ENCODE results near the gene TSPAN17. TPM values are rescaled to one million over a fixed set of nuclear protein-coding genes. Genes with fewer than 3 reads are reported as not detected.
A peak's percentile ranks its signal among the peaks of the same experiment; 100 is the strongest.

TSPAN17 gene
- total RNA-seq, 5 donors from 2014 or later (not counting 1 experiment from before 2014, with no cell fraction given) = 20.2 to 39.3 (median 30.0) TPM

DNA sequence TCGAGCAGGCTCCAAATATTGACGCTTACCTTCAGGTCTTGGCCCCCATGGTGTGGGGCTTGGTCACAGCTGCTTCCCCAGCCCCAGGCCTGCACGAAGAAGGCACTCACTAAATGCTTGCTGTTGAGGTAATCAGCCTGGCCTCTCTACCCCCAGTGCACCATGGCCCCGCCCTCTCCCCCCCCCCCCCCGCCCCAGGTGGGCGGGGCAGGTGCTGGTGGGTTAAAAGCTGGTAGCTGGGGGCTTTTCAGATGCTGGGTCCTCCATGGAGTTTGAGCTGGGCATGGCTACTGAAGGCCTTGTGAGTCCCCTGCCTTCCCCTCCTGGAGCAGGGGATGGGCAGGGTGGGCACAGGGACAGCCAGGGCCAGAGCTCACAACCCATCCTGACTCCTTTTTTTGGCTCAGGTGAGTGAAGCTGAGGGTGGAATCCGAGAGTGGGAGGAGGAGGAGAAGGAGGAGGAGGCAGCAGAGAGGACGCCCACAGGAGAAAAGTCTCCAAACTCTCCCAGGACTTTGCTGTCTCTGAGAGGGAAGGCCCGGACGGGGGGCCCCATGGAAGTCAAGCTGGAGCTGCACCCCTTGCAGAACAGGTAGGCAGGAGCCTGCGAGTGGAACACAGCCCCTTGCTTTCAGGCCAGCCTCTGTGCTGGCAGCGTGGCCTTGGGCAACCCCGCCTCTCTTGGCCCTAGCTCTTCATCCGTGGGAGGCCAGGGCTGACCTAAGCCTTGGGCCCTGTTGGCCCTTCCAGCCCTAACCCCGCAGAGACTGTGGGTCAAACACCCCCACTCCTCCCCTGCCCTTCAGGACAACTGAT, 4.4 kb upstream of the TSPAN17 start:
- Mint-ChIP-seq H3K9me3 (no peaks in the 10 kb centered on the region), H3K4me3 (no peak overlapping the region), H3K27ac (no peak overlapping the region), H3K27me3 (peaks cover 0 to 4% of the 10 kb centered on the region in 2 donors), H3K4me1 (peaks cover 11 to 15% (median 15%) of the 10 kb centered on the region in 3 donors), H3K36me3 (no peaks in the 10 kb centered on the region)
- Histone ChIP-seq H3K9me3 (no peaks in the 10 kb centered on the region), H3K36me3 (ENCODE audit: control insufficient read depth in 2 of 2, extremely low read depth in 1 of 2, insufficient read depth in 1 of 2, low read length in 1 of 2) (no peaks in the 10 kb centered on the region), H3K4me3 (ENCODE audit: control insufficient read depth in 1 of 2, extremely low read depth in 1 of 2, low read length in 1 of 2) (no peak overlapping the region), H3K27me3 (replicated peaks in 1 of 2; ENCODE audit: control insufficient read depth in 2 of 2, extremely low read depth in 1 of 2, insufficient read depth in 2 of 2, low read length in 1 of 2) (no peaks in the 10 kb centered on the region), H3K4me1 (ENCODE audit: control insufficient read depth in 1 of 2, extremely low read depth in 1 of 2, insufficient read depth in 2 of 2, low read length in 2 of 2) (peaks cover 3 to 17% of the 10 kb centered on the region in 2 experiments), H3K27ac (ENCODE audit: low read length) (no peak overlapping the region)
- ChIA-PET POLR2A (no interaction called here), CTCF (interaction anchor here in 1 of 2 donors (0.5 kb wide), 1 partner anchor 99 kb away, joined by 4 read pairs; no protein-coding TSS in a partner anchor)
- no peak for DNase-seq
- no peak for ATAC-seq (replicated peaks in 1 of 4)
- 89% methylated on average over 7 of the region's 15 CpGs for WGBS (ENCODE audit: insufficient coverage)

DNA sequence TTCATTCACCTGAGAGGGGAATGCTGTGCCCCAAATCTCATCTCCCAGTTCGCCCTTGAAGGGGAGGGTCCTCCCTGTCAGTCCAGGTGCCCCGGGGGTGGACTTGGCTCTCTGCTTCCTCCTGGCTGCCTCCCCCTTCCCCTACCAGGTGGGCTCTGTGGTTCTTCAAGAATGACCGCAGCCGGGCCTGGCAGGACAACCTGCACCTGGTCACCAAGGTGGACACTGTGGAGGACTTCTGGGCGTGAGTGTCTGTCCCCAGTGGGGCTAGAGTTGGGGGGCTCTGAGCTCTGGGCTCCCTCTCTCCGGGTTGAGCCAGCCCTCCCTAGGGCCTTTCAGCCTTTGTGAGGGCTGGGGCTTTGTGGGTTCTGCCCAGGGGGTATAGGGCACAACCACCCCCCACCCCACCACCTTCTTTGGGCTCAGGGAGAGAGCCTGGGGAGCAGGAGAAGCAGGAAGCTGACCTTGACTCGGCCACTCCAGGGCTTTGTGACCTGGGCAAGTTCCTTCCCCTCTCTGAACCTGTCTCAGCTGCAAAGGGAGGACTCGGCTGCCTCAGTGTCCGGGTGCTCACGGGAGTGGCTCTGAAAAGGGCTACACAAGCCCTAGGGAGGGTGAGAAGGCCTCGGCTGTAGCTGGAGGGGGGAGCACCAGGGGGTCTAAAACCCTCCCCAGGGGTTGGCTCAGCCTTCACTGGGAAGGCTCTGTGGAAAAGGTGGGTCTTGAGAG, 3.6 kb upstream of the TSPAN17 start:
- DNase-seq = no peak
- Mint-ChIP-seq H3K4me1 (peaks cover 18 to 22% (median 21%) of the 10 kb centered on the region in 3 donors), H3K36me3 (no peaks in the 10 kb centered on the region), H3K27me3 (no peaks in the 10 kb centered on the region), H3K4me3 (no peak overlapping the region), H3K9me3 (no peaks in the 10 kb centered on the region), H3K27ac (no peak overlapping the region)
- ChIA-PET CTCF (interaction anchor here in 1 of 2 donors (0.7 kb wide), 1 partner anchor 59 kb away, joined by 8 read pairs; no protein-coding TSS in a partner anchor), POLR2A (no interaction called here)
- WGBS (ENCODE audit: insufficient coverage) = 92% methylated on average over 2 of the region's 11 CpGs
- Histone ChIP-seq H3K27ac (ENCODE audit: low read length) (no peak overlapping the region), H3K4me3 (ENCODE audit: control insufficient read depth in 1 of 2, extremely low read depth in 1 of 2, low read length in 1 of 2) (no peak overlapping the region), H3K4me1 (ENCODE audit: control insufficient read depth in 1 of 2, extremely low read depth in 1 of 2, insufficient read depth in 2 of 2, low read length in 2 of 2) (peaks cover 7 to 25% of the 10 kb centered on the region in 2 experiments), H3K36me3 (ENCODE audit: control insufficient read depth in 2 of 2, extremely low read depth in 1 of 2, insufficient read depth in 1 of 2, low read length in 1 of 2) (no peaks in the 10 kb centered on the region), H3K9me3 (no peaks in the 10 kb centered on the region), H3K27me3 (replicated peaks in 1 of 2; ENCODE audit: control insufficient read depth in 2 of 2, extremely low read depth in 1 of 2, insufficient read depth in 2 of 2, low read length in 1 of 2) (no peaks in the 10 kb centered on the region)
- ATAC-seq (replicated peaks in 1 of 4) = no peak

- 79% methylated on average over 7 of the region's 9 CpGs for WGBS (ENCODE audit: insufficient coverage)
- no peak overlapping the region for H3K4me3 ChIP-seq (ENCODE audit: control insufficient read depth in 1 of 2, extremely low read depth in 1 of 2, low read length in 1 of 2)
- no peak overlapping the region for H3K4me3 Mint-ChIP-seq
- no peaks in the 10 kb centered on the region for H3K36me3 ChIP-seq (ENCODE audit: control insufficient read depth in 2 of 2, extremely low read depth in 1 of 2, insufficient read depth in 1 of 2, low read length in 1 of 2)
- no peaks in the 10 kb centered on the region for H3K9me3 Mint-ChIP-seq
- no peaks in the 10 kb centered on the region for H3K27me3 Mint-ChIP-seq
- CTCF ChIA-PET = interaction anchor here in 1 of 2 donors (0.7 kb wide), 1 partner anchor 59 kb away, joined by 8 read pairs; no protein-coding TSS in a partner anchor
- POLR2A ChIA-PET = no interaction called here
- DNase-seq = no peak
- H3K36me3 Mint-ChIP-seq = no peaks in the 10 kb centered on the region
- peaks cover 7 to 31% of the 10 kb centered on the region in 2 experiments for H3K4me1 ChIP-seq (ENCODE audit: control insufficient read depth in 1 of 2, extremely low read depth in 1 of 2, insufficient read depth in 2 of 2, low read length in 2 of 2)
- no peak for ATAC-seq (replicated peaks in 1 of 4)
- peaks cover 25 to 29% (median 28%) of the 10 kb centered on the region in 3 donors for H3K4me1 Mint-ChIP-seq
- H3K27ac Mint-ChIP-seq = no peak overlapping the region
- no peak overlapping the region for H3K27ac ChIP-seq (ENCODE audit: low read length)
- no peaks in the 10 kb centered on the region for H3K9me3 ChIP-seq
- no peaks in the 10 kb centered on the region for H3K27me3 ChIP-seq (replicated peaks in 1 of 2; ENCODE audit: control insufficient read depth in 2 of 2, extremely low read depth in 1 of 2, insufficient read depth in 2 of 2, low read length in 1 of 2)
Observed at GRCh38 chr5:176644294-176644693, 3.0 kb upstream of the TSPAN17 start.

DNA sequence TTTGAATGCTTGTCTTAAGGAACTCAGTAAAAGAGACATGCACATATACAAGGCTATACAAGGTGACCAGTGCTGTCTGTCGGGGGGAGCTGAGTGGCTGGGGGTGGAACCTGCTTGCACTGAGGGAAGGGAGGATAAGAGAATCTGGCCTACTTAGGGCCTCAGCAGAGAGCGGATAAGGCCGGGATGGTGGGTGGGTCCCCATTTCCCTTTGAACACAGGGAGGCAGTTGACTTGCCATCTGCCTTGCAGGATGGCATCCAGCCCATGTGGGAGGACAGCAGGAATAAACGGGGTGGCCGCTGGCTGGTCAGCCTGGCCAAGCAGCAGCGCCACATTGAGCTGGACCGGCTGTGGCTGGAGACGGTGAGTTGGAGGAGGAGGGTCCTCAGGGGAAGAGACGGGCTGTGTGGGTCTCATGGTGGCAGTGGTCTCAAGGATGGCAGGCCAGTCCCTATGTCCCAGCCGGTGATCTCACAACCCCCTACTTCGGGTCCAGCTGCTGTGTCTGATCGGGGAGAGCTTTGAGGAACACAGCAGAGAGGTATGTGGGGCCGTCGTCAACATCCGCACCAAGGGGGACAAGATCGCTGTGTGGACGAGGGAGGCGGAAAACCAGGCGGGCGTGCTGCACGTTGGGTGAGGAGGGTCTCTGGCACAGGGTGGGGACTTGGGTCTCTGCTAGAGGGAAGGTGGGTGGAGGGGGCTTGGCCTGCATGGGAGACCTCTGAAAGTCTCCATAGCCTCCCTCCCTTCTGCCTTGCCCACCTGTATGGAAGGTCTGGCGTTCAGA, 2.2 kb upstream of the TSPAN17 start:
- H3K9me3 ChIP-seq = no peaks in the 10 kb centered on the region
- no peaks in the 10 kb centered on the region for H3K27me3 ChIP-seq (replicated peaks in 1 of 2; ENCODE audit: control insufficient read depth in 2 of 2, extremely low read depth in 1 of 2, insufficient read depth in 2 of 2, low read length in 1 of 2)
- H3K4me1 Mint-ChIP-seq = peaks cover 31 to 36% (median 33%) of the 10 kb centered on the region in 3 donors
- H3K27me3 Mint-ChIP-seq = no peaks in the 10 kb centered on the region
- no peaks in the 10 kb centered on the region for H3K36me3 Mint-ChIP-seq
- H3K36me3 ChIP-seq (ENCODE audit: control insufficient read depth in 2 of 2, extremely low read depth in 1 of 2, insufficient read depth in 1 of 2, low read length in 1 of 2) = no peaks in the 10 kb centered on the region
- ChIA-PET POLR2A (no interaction called here), CTCF (no interaction called here)
- peak overlapping the region in 1 of 2 donors; percentile 73 for H3K27ac Mint-ChIP-seq
- no peak overlapping the region for H3K27ac ChIP-seq (ENCODE audit: low read length)
- H3K9me3 Mint-ChIP-seq = no peaks in the 10 kb centered on the region
- DNase-seq (no peak), ATAC-seq (replicated peaks in 1 of 4) (no peak)
- H3K4me3 Mint-ChIP-seq = peak overlapping the region in 2 of 3 donors; percentile 57 to 79
- no peak overlapping the region for H3K4me3 ChIP-seq (ENCODE audit: control insufficient read depth in 1 of 2, extremely low read depth in 1 of 2, low read length in 1 of 2)
- WGBS (ENCODE audit: insufficient coverage) = 93% methylated on average over 14 of the region's 22 CpGs
- peaks cover 7 to 38% of the 10 kb centered on the region in 2 experiments for H3K4me1 ChIP-seq (ENCODE audit: control insufficient read depth in 1 of 2, extremely low read depth in 1 of 2, insufficient read depth in 2 of 2, low read length in 2 of 2)

DNA sequence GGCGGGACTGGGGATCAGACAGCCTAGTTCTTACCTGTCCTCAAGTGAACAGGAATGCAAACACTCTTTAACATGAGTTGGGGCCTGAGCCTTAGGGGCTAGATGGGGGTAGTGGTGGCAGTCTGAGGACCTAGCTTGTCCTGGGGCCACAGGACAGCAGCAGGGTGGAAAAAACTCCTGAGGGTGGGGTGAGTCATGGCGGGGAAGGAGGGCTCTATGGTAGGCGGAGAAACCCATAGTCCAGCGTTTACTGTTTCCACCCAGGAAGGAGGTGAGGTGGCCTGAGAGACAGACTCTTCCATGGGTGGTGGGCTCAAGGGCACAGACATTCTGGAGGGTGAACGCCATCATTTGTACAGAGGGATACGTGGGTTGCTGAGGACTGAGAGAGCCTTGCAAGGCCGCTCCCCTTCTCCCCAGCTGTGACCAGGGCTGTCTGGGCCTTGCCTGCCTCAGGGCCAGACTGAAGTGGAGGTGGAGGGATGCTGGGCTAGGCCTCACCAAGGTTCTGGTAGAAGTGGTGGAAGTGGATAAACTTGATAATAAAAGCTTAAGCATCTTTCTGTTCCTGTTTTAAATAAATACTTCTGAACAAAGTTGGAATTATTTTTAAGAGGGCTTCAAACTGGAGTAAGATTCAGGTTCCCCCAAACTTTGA, 1.1 kb upstream of the TSPAN17 start:
- H3K36me3 ChIP-seq (ENCODE audit: control insufficient read depth in 2 of 2, extremely low read depth in 1 of 2, insufficient read depth in 1 of 2, low read length in 1 of 2) = no peaks in the 10 kb centered on the region
- 100% methylated on average over 1 of the region's 7 CpGs for WGBS (ENCODE audit: insufficient coverage)
- ATAC-seq (replicated peaks in 1 of 4) (no peak), DNase-seq (no peak)
- Mint-ChIP-seq H3K4me3 (peak overlapping the region; percentile 79 to 90 (median 83)), H3K4me1 (peaks cover 42 to 47% (median 44%) of the 10 kb centered on the region in 3 donors), H3K27me3 (no peaks in the 10 kb centered on the region), H3K36me3 (no peaks in the 10 kb centered on the region), H3K9me3 (no peaks in the 10 kb centered on the region), H3K27ac (peak overlapping the region; percentile 90 to 95)
- CTCF ChIA-PET = interaction anchor here (0.6 to 1.3 kb wide), 5 partner anchors 11 to 198 kb away, joined by 3 to 15 read pairs (median 3); no protein-coding TSS in a partner anchor
- no peaks in the 10 kb centered on the region for H3K9me3 ChIP-seq
- POLR2A ChIA-PET = no interaction called here
- H3K4me3 ChIP-seq (ENCODE audit: control insufficient read depth in 1 of 2, extremely low read depth in 1 of 2, low read length in 1 of 2) = peak overlapping the region; percentile 47 to 63
- H3K4me1 ChIP-seq (ENCODE audit: control insufficient read depth in 1 of 2, extremely low read depth in 1 of 2, insufficient read depth in 2 of 2, low read length in 2 of 2) = peaks cover 7 to 49% of the 10 kb centered on the region in 2 experiments
- H3K27ac ChIP-seq (ENCODE audit: low read length) = peak overlapping the region; percentile 45
- no peaks in the 10 kb centered on the region for H3K27me3 ChIP-seq (replicated peaks in 1 of 2; ENCODE audit: control insufficient read depth in 2 of 2, extremely low read depth in 1 of 2, insufficient read depth in 2 of 2, low read length in 1 of 2)
